K562 (cell line): ENCODE data around the gene CCDC106. TPM values are rescaled to one million over a fixed set of nuclear protein-coding genes. Genes with fewer than 3 reads are reported as not detected.

Experiments used
- CBFA2T3 ChIP-seq: fragments of 450-650 bp; IDR thresholded peaks from 2 replicates; pipeline ENCODE4 v1.6.1; 2017
- CTBP1 ChIP-seq: fragments of 450-650 bp; IDR thresholded peaks from 2 replicates; pipeline ENCODE4 v1.6.1; 2016; ENCODE audit warnings: borderline replicate concordance
- GABPB1 ChIP-seq: sonication (generic); formaldehyde crosslinking; IDR thresholded peaks from 2 replicates; pipeline ENCODE4 v1.8.0; 2022; ENCODE audit warnings: mild to moderate bottlenecking, missing genetic modification reagents
- NRF1 ChIP-seq, 2 experiments: fragments of 450-650 bp; IDR thresholded peaks in 1 of 2; conservative IDR thresholded peaks in 1 of 2; 2 replicates each; pipeline ENCODE4 v1.6.1; 2014; ENCODE audit warnings: mild to moderate bottlenecking in 2 of 2
- SOX6 ChIP-seq: fragments of 450-650 bp; IDR thresholded peaks from 2 replicates; pipeline ENCODE4 v1.6.1; 2014; ENCODE audit warnings: mild to moderate bottlenecking
- TEAD1 ChIP-seq, 2 experiments: fragments of 450-650 bp in 1 of 2; sonication (generic) in 1 of 2; formaldehyde crosslinking; IDR thresholded peaks; 2 replicates each; pipeline versions ENCODE4 v1.4.0 to v1.8.0; 2020 to 2022; ENCODE audit warnings: mild to moderate bottlenecking in 2 of 2, missing genetic modification reagents in 1 of 2
- ZFP1 ChIP-seq: fragments of 450-650 bp; formaldehyde crosslinking; IDR thresholded peaks from 2 replicates; pipeline ENCODE4 v1.4.0; 2020; ENCODE audit warnings: mild to moderate bottlenecking, mixed read lengths
- polyA plus RNA-seq, 8 experiments: library from polyadenylated mRNA; depleted of rRNA in 4 of 8; stranded (reverse) in 5 of 8; unstranded in 3 of 8; fragments of >200 nt; fragmentation: Nextera tagmentation in 2 of 8; fragmentation: Illumina TruSeq in 1 of 8; extraction: Ambion mirVana in 2 of 8; extraction: Trizol in 1 of 8; gene quantifications; 2 replicates each; pipeline versions ENCODE4 v1.2.1 to v1.2.3, GENCODE V29; 2011 to 2014; ENCODE audit warnings: inconsistent platforms in 1 of 8, missing spikeins in 1 of 8
- total RNA-seq, 7 experiments: library from RNA; depleted of rRNA in 6 of 7; stranded (reverse); fragments of >200 nt in 6 of 7; fragmentation: Illumina TruSeq in 2 of 7; extraction: Trizol in 2 of 7; gene quantifications; 2 replicates each; pipeline versions ENCODE4 v1.2.1 to v1.2.3, GENCODE V29; 2011 to 2021; ENCODE audit warnings: low replicate concordance in 1 of 7
- TF ChIP-seq, protein P1 (sequence below): fragments of 250-450 bp; sonication (Bioruptor Pico); IDR thresholded peaks from 2 replicates; pipeline ENCODE4 v1.8.0; 2022; ENCODE audit warnings: moderate library complexity, mild to moderate bottlenecking, inconsistent platforms
- TF ChIP-seq, protein P2 (sequence below): fragments of 450-650 bp; IDR thresholded peaks from 2 replicates; pipeline ENCODE4 v1.6.1; 2016; ENCODE audit warnings: borderline replicate concordance
- TF ChIP-seq, protein P3 (sequence below), 2 experiments: fragments of 450-650 bp; formaldehyde crosslinking in 1 of 2; IDR thresholded peaks; 2 replicates each; pipeline versions ENCODE4 v1.4.0 to v1.6.1; 2014 to 2020; ENCODE audit warnings: mild to moderate bottlenecking in 2 of 2, borderline replicate concordance in 1 of 2, low read depth in 1 of 2
- TF ChIP-seq, protein P4 (sequence below): fragments of 200-800 bp; sonication (Bioruptor generic); IDR thresholded peaks from 2 replicates; pipeline ENCODE4 v1.6.1; 2017; ENCODE audit warnings: missing genetic modification characterization, missing compliant biosample characterization

The CCDC106 gene
- total and polyA plus RNA-seq, 9 of the 15 experiments (the other 6 are each of a cell fraction or from before 2014, with no cell fraction given), result 0.10 to 27.5 (median 15.0) TPM; not detected in 1

DNA sequence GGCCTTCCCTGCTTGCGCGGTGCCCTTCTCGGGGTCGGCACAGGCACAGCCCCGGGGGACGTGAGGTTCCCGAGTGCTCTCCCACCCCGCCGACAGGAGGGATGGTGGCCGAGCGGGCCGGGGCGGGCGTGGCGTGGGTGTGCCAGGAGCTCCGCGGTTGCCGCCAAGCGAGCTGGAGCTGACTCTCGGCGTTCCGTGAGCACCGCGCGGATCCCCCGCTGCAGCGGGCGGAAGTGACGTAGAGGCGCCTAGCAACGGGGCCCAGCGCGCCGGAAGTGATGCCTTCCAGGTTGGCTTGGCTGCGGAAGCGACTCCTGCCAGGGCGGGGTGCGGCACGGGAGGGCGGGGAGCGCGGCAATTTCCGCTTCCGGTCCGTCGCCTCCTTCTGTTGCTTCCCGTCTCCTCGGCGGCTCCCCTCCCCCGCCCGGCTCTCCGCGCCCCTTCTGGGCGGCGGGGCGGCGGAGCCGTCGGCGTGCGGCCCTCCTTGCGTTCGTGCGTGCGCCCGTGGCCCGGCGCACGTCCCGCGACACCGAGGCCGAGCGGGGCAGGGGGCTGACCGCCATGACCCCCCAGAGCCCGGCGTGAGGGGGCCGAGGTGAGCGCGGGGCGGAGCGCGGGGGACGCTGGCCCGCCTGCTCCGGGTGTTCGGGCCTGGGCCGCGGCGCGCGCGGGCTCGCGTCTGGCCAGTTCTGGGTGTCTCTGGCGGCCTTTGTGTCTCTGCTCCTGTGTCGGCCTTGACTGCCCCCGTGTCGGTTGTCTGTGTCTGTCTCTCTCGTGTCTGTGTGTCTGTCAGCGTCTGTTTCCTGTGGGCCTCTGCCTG lies 27.0 kb downstream of the CCDC106 start, which contains the start of gene EPN1 (continued):
- TF ChIP-seq, protein P1, sequence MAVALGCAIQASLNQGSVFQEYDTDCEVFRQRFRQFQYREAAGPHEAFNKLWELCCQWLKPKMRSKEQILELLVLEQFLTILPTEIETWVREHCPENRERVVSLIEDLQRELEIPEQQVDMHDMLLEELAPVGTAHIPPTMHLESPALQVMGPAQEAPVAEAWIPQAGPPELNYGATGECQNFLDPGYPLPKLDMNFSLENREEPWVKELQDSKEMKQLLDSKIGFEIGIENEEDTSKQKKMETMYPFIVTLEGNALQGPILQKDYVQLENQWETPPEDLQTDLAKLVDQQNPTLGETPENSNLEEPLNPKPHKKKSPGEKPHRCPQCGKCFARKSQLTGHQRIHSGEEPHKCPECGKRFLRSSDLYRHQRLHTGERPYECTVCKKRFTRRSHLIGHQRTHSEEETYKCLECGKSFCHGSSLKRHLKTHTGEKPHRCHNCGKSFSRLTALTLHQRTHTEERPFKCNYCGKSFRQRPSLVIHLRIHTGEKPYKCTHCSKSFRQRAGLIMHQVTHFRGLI, result no peak
- no peak for TF ChIP-seq CBFA2T3
- TF ChIP-seq CTBP1, result peak; percentile 76; the same call in 1 of the 2 replicates
- TF ChIP-seq SOX6, result no peak
- TF ChIP-seq, protein P2, sequence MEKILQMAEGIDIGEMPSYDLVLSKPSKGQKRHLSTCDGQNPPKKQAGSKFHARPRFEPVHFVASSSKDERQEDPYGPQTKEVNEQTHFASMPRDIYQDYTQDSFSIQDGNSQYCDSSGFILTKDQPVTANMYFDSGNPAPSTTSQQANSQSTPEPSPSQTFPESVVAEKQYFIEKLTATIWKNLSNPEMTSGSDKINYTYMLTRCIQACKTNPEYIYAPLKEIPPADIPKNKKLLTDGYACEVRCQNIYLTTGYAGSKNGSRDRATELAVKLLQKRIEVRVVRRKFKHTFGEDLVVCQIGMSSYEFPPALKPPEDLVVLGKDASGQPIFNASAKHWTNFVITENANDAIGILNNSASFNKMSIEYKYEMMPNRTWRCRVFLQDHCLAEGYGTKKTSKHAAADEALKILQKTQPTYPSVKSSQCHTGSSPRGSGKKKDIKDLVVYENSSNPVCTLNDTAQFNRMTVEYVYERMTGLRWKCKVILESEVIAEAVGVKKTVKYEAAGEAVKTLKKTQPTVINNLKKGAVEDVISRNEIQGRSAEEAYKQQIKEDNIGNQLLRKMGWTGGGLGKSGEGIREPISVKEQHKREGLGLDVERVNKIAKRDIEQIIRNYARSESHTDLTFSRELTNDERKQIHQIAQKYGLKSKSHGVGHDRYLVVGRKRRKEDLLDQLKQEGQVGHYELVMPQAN, result 0 out of 2 replicates have a peak, but pooled peaks have one; percentile 43
- TF ChIP-seq, protein P3, sequence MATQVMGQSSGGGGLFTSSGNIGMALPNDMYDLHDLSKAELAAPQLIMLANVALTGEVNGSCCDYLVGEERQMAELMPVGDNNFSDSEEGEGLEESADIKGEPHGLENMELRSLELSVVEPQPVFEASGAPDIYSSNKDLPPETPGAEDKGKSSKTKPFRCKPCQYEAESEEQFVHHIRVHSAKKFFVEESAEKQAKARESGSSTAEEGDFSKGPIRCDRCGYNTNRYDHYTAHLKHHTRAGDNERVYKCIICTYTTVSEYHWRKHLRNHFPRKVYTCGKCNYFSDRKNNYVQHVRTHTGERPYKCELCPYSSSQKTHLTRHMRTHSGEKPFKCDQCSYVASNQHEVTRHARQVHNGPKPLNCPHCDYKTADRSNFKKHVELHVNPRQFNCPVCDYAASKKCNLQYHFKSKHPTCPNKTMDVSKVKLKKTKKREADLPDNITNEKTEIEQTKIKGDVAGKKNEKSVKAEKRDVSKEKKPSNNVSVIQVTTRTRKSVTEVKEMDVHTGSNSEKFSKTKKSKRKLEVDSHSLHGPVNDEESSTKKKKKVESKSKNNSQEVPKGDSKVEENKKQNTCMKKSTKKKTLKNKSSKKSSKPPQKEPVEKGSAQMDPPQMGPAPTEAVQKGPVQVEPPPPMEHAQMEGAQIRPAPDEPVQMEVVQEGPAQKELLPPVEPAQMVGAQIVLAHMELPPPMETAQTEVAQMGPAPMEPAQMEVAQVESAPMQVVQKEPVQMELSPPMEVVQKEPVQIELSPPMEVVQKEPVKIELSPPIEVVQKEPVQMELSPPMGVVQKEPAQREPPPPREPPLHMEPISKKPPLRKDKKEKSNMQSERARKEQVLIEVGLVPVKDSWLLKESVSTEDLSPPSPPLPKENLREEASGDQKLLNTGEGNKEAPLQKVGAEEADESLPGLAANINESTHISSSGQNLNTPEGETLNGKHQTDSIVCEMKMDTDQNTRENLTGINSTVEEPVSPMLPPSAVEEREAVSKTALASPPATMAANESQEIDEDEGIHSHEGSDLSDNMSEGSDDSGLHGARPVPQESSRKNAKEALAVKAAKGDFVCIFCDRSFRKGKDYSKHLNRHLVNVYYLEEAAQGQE (IDR thresholded peaks at IDR 0.05; ENCODE audit: borderline replicate concordance), result no peak
- TF ChIP-seq, protein P3 (CRISPR knock-in tag; IDR thresholded peaks at IDR 0.05; ENCODE audit: low read depth), result 0 out of 2 replicates have a peak, but pooled peaks have one; percentile 65
- peak; percentile 98 for TF ChIP-seq GABPB1 (CRISPR knock-in tag)
- 0 out of 4 replicates have a peak, but pooled peaks of 1 of the 2 experiments have one; percentile 11 for TF ChIP-seq TEAD1 (CRISPR knock-in tag; IDR thresholded peaks at IDR 0.05)
- TF ChIP-seq ZFP1 (CRISPR knock-in tag), result 0 out of 2 replicates have a peak, but pooled peaks have one; percentile 9
- TF ChIP-seq, protein P4, sequence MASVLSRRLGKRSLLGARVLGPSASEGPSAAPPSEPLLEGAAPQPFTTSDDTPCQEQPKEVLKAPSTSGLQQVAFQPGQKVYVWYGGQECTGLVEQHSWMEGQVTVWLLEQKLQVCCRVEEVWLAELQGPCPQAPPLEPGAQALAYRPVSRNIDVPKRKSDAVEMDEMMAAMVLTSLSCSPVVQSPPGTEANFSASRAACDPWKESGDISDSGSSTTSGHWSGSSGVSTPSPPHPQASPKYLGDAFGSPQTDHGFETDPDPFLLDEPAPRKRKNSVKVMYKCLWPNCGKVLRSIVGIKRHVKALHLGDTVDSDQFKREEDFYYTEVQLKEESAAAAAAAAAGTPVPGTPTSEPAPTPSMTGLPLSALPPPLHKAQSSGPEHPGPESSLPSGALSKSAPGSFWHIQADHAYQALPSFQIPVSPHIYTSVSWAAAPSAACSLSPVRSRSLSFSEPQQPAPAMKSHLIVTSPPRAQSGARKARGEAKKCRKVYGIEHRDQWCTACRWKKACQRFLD (CRISPR knock-in tag), result no peak
- peak; percentile 44 to 62; a peak in 3 of 4 replicates for TF ChIP-seq NRF1 (conservative IDR thresholded peaks at IDR 0.05 in 1 of 2, IDR thresholded peaks at IDR 0.05 in 1 of 2)
